Fibroblast of mammary gland (primary cell): ENCODE results near the gene TTC22.

Experiments
- DNase-seq: peaks from one replicate; pipeline ENCODE4 v3.0.0-alpha.2; 2010; ENCODE audit warnings: low read depth
- H3K4me3 ChIP-seq: 2 replicates; pipeline ENCODE4 v1.5.1; 2011; ENCODE audit warnings: low read depth, mild to moderate bottlenecking, low read length, moderate library complexity; ENCODE audit not compliant: control insufficient read depth
- CTCF ChIP-seq: conservative IDR thresholded peaks from 2 replicates; pipeline ENCODE4 v1.5.1; 2011; ENCODE audit warnings: low read depth, low read length, inconsistent platforms; ENCODE audit not compliant: control insufficient read depth, insufficient read depth

Gene TTC22

GRCh38 chr1:54745274-54745673 is 55.8 kb downstream of the TTC22 start:
- TF ChIP-seq CTCF: no peak
- H3K4me3 ChIP-seq: no peak overlapping the region
- DNase-seq: no peak

- no peak for TF ChIP-seq CTCF
- DNase-seq: no peak
- H3K4me3 ChIP-seq: no peak overlapping the region
Measured at GRCh38 chr1:54744696-54745095, 56.4 kb downstream of the TTC22 start.

GRCh38 chr1:54743416-54744226 is 57.5 kb downstream of the TTC22 start:
- no peak overlapping the region for H3K4me3 ChIP-seq
- DNase-seq: no peak
- TF ChIP-seq CTCF: no peak

- no peak for TF ChIP-seq CTCF
- peak; percentile 43 for DNase-seq
Measured at GRCh38 chr1:54742282-54742681, 58.8 kb downstream of the TTC22 start.

GRCh38 chr1:54741531-54741930 is 59.6 kb downstream of the TTC22 start:
- no peak for DNase-seq
- no peak for TF ChIP-seq CTCF
- H3K4me3 ChIP-seq: no peak overlapping the region

More at GRCh38 chr1:54742282-54742681, 58.8 kb downstream of the TTC22 start:
- H3K4me3 ChIP-seq: no peak overlapping the region

- H3K4me3 ChIP-seq: no peak overlapping the region
- TF ChIP-seq CTCF: no peak
- peak; percentile 8 for DNase-seq
Measured at GRCh38 chr1:54738244-54738643, 62.9 kb downstream of the TTC22 start.
